ENCODE results near the gene MMP25. TPM values are rescaled to one million over a fixed set of nuclear protein-coding genes. Genes with fewer than 3 reads are reported as not detected.

MMP25 gene
- total RNA-seq, 4 donors from 2014 or later = 0.51 to 0.87 (median 0.83) TPM; not detected in 1

DNA sequence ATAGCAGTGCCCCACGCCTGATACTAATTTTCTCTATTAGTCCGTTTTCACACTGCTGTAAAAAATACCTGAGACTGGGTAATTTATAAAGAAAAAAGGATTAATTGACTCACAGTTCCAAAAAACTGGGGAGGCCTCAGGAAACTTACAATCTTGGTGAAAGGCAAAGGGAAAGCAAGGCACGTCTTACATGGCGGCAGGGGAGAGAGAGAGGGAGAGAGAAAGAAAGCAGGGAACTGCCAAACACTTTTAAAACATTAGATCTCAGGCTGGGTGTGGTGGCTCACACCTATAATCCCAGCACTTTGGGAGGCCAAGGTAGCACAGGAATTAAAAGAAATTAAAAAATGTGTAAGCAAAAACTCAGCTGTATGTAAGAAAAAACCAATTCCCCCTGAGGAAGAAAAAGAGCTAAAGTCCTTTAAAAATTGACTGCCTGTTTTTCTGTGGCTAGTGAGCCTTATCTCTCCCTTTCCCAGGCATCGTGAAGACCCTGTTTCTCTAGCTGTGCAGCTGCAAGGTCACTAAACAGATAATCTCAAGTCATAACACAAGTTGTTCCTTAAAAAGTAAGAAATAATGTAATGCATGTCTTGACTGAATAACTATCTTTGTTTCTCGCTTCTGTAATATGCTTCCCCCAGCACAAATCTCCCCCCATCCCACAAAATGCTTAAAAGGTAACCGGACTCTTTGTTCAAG, 38.8 kb downstream of the MMP25 start:
- H3K36me3 ChIP-seq = no peaks in the 10 kb centered on the region
- H3K9me3 ChIP-seq = no peaks in the 10 kb centered on the region
- no peak overlapping the region for H3K4me3 ChIP-seq
- H3K27me3 ChIP-seq = peaks cover 3% of the 10 kb centered on the region
- no peak for DNase-seq (ENCODE audit: low spot score in 2 of 2)
- WGBS = 78% methylated on average over 7 of the region's 7 CpGs
- no peak overlapping the region for H3K27ac ChIP-seq
- TF ChIP-seq, protein P1, sequence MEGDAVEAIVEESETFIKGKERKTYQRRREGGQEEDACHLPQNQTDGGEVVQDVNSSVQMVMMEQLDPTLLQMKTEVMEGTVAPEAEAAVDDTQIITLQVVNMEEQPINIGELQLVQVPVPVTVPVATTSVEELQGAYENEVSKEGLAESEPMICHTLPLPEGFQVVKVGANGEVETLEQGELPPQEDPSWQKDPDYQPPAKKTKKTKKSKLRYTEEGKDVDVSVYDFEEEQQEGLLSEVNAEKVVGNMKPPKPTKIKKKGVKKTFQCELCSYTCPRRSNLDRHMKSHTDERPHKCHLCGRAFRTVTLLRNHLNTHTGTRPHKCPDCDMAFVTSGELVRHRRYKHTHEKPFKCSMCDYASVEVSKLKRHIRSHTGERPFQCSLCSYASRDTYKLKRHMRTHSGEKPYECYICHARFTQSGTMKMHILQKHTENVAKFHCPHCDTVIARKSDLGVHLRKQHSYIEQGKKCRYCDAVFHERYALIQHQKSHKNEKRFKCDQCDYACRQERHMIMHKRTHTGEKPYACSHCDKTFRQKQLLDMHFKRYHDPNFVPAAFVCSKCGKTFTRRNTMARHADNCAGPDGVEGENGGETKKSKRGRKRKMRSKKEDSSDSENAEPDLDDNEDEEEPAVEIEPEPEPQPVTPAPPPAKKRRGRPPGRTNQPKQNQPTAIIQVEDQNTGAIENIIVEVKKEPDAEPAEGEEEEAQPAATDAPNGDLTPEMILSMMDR (IDR thresholded peaks at IDR 0.05) = no peak
- no peak for TF ChIP-seq POLR2A (IDR thresholded peaks at IDR 0.05)
- TF ChIP-seq POLR2AphosphoS5 (IDR thresholded peaks at IDR 0.05) = no peak
- peaks cover 11% of the 10 kb centered on the region for H3K4me1 ChIP-seq

DNA sequence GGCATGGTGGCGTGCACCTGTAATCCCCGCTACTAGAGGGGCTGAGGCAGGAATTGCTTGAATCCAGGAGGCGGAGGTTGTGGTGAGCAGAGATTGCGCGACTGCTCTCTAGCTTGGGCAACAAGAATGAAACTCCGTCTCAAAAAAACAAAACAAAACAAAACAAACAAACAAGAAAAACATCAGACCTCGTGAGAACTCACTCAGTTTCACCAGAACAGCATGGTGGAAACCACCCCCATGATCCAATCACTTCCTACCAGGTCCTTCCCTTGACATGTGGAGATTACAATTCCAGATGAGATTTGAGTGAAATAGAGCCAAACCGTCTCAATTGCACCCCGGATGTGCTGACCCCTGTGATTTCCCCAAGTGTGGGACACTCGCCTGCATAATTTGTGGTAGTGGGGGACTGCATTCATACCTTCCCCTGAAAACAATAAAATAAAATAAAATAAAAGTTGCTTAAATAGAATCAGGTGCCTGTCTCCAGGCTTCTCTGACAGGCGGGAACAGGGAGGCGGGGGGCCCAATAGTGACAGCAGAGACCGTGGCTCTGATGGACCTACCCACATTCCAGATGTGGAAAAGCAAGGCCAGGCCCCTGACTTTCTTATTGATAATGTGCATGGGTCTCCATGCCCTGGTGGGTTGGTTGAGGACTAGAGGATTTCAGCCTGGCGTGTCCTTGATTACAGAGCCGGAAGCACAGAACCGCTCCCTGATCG, 39.7 kb downstream of the MMP25 start:
- Histone ChIP-seq H3K4me3 (peak overlapping the region; percentile 17), H3K4me1 (peaks cover 11% of the 10 kb centered on the region), H3K27ac (no peak overlapping the region), H3K36me3 (no peaks in the 10 kb centered on the region), H3K27me3 (peaks cover 5% of the 10 kb centered on the region), H3K9me3 (no peaks in the 10 kb centered on the region)
- WGBS = 85% methylated on average over 17 of the region's 17 CpGs
- no peak for DNase-seq (ENCODE audit: low spot score in 2 of 2)
- TF ChIP-seq, protein P1 (IDR thresholded peaks at IDR 0.05) = no peak

DNA sequence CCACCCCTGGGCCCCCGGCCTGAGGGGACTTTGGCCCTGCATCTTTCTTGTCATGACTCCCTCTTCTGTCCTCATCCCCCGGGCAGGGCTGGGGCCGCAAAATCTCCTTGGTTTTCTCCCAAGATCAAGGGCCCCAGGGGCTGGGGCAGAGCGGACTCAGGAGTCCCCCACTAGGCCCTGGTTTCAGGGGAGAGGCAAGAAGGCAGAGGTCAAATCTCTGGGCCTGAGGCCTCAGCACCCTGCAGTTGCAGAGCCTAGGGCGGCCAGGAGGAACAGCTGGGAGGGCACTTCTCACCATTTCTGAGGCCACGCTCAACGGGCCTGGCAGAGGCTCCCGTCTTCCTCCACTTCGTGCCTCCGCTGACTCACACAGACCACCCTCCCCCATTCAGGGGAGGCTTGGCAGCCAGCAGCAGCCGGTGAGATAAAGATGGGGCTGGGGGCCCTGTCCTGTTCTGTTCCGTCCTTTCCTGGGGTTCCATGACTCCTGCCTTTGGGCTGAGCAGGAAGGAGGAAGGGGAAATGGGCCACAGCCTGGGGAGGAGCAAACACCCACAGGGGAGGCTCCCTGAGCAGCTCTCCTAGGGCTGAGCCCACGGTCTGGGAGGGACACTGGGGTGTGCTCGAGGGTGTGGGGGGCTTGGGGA, 40.4 kb downstream of the MMP25 start:
- peaks cover 9% of the 10 kb centered on the region for H3K27me3 ChIP-seq
- H3K4me1 ChIP-seq = peaks cover 11% of the 10 kb centered on the region
- 63% methylated on average over 10 of the region's 14 CpGs for WGBS
- peak overlapping the region; percentile 6 for H3K27ac ChIP-seq
- DNase-seq (ENCODE audit: low spot score in 2 of 2) = no peak
- TF ChIP-seq, protein P1 (IDR thresholded peaks at IDR 0.05) = no peak
- TF ChIP-seq POLR2A (IDR thresholded peaks at IDR 0.05) (no peak), EP300 (IDR thresholded peaks at IDR 0.05) (no peak), POLR2AphosphoS5 (IDR thresholded peaks at IDR 0.05) (no peak)
- H3K36me3 ChIP-seq = no peaks in the 10 kb centered on the region
- H3K9me3 ChIP-seq = no peaks in the 10 kb centered on the region
- peak overlapping the region; percentile 17 for H3K4me3 ChIP-seq

DNA sequence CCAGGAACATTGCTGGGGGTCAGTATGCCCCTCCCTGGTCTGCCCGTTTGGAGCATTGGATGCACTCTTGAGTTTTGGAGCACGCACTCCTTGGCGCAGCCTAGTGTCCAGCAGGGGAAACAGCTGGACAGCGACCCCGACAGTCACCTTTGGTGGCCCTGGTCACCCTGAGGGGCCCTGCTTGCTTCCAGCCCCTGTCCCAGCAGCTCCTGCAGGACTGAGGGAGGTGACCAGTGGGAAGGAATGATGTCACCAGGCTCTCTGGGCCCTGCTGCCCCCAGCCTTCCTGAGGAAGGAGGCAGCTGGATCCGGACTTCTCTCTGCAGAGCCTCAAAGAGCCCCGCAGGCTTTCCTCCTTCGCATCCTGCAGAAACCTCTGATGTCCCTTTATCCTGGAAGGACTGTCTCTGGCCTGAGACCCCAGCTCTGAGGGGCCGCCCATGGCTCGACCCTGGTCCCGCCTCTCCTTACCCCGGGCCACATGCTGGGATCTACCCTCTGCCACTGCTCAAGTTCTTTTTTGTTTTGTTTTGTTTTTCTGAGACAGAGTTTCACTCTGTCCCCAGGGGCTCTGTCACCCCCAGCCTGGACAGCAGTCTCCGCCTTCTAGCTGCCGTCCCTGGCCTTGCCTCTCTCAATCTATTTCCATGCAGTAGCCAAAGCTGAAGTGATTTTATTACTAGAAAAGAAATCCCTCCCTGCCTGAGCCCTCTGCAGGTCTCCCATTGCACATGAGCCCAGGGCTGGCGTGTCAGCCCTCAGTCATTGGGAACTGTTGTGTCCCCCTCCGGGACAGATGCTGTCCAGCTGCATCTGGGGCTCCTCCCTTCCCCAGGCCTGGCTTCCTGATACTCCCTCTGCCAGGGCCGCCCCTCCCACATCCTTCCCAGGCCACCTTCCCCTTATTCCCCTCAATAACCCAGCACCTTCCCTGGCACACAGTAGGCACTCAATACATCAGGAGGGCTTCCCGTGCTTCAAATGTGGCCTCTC, 41.2 kb downstream of the MMP25 start:
- TF ChIP-seq EP300 (IDR thresholded peaks at IDR 0.05) = no peak
- TF ChIP-seq, protein P1 (IDR thresholded peaks at IDR 0.05) = no peak
- TF ChIP-seq POLR2AphosphoS5 (IDR thresholded peaks at IDR 0.05) = no peak
- TF ChIP-seq POLR2A (IDR thresholded peaks at IDR 0.05) = no peak
- Histone ChIP-seq H3K4me3 (peak overlapping the region; percentile 17), H3K27me3 (peaks cover 16% of the 10 kb centered on the region), H3K36me3 (no peaks in the 10 kb centered on the region), H3K9me3 (no peaks in the 10 kb centered on the region), H3K27ac (peak overlapping the region; percentile 6), H3K4me1 (peaks cover 11% of the 10 kb centered on the region)
- DNase-seq (ENCODE audit: low spot score in 2 of 2) = peak in 1 of 2 donors; percentile 77
- WGBS = 52% methylated on average over 12 of the region's 18 CpGs
